VCaP (cell line): ENCODE data around the gene POLD4.

Experiments
- H3K27ac ChIP-seq: fragments of 450-650 bp; 2 replicates; pipeline ENCODE4 v1.5.1; 2017
- TF ChIP-seq, protein P1 (sequence below): fragments of 450-650 bp; conservative IDR thresholded peaks from 2 replicates; pipeline ENCODE4 v1.5.1; 2017; ENCODE audit warnings: mild to moderate bottlenecking, moderate library complexity

The POLD4 gene

GRCh38 chr11:67375320-67376055 lies 22.1 kb upstream of the POLD4 start:
- no peak overlapping the region for H3K27ac ChIP-seq
- TF ChIP-seq, protein P1, sequence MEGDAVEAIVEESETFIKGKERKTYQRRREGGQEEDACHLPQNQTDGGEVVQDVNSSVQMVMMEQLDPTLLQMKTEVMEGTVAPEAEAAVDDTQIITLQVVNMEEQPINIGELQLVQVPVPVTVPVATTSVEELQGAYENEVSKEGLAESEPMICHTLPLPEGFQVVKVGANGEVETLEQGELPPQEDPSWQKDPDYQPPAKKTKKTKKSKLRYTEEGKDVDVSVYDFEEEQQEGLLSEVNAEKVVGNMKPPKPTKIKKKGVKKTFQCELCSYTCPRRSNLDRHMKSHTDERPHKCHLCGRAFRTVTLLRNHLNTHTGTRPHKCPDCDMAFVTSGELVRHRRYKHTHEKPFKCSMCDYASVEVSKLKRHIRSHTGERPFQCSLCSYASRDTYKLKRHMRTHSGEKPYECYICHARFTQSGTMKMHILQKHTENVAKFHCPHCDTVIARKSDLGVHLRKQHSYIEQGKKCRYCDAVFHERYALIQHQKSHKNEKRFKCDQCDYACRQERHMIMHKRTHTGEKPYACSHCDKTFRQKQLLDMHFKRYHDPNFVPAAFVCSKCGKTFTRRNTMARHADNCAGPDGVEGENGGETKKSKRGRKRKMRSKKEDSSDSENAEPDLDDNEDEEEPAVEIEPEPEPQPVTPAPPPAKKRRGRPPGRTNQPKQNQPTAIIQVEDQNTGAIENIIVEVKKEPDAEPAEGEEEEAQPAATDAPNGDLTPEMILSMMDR, result no peak

- TF ChIP-seq, protein P1, result no peak
- H3K27ac ChIP-seq, result peak overlapping the region; percentile 95
Measured at GRCh38 chr11:67374571-67375281, 21.4 kb upstream of the POLD4 start.

- TF ChIP-seq, protein P1, result peak; percentile 99
- peak overlapping the region; percentile 95 for H3K27ac ChIP-seq
Measured at GRCh38 chr11:67373648-67374570, 20.6 kb upstream of the POLD4 start.

DNA sequence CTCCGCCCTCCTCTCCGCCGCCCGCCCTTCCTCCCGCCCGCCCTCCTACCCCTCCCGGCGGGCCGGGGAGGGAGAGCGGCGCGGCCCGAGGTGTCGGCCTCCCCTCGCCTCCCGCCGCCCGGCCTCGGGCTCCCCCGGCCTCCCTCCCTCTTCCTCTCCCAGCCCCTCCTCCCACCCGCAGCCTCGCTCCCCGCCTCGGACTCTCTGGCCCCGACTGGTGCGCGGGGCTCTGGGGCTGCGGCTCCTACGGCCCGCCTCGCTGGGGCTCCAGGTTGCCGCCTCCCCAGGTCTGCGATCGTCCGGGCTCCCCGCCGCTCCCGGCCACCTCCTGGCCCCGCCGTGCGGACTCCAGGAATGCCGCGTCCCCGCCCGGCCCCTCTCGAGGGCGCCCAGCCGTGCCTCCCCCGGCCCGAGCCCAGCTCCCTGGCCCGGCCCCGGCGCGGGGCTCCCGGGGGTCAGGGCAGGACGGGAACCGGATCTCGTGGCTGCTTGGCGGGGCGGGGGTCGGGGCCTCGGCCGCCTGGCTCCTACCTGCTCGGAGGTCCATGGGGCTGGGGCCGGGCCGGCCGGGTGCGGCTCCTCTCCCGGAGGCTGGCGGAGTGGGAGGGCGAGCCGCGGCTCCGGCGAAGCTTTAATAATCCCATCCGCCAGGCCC lies 19.8 kb upstream of the POLD4 start, which contains the start of gene CLCF1:
TSS of gene CLCF1 (minus strand) at position 606 of the 655 bp plus-strand sequence. CDS start at position 547, 59 bp downstream.
- H3K27ac ChIP-seq, result peak within 1 kb of the TSS; percentile 95
- TF ChIP-seq, protein P1, result no peak

DNA sequence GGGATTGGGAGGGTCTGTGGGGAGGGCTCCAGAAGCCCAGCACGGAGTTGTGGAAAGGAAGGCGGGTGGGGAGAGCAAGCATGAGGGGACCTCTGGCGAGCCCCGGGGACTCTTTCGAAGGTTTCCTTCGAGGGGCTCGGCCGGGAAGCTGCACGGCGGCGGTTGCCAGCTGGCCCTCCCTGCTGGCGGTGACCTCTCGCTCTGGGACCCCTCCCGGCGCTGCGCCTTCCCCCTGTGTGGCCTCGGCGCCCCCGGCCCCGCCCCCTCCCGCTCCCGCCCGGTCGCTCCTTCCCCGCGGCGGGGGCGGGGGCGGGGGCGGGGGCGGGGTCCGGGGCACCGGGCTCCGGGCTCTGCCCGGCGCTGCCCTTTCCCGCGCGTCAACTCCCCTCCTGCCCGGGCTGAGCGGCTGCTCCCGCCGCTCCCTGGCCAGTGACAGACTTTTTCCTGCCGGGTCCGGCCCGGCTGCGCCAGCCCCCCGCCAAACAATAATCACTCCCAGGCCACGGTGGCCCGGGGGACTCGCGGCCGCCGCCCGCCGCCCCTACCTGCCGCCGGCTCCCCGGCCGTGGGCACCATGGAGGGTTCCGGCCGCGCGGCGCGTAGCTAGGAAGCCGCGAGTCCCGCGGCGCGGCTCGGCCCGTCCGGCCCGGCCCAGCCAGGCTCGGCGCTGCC lies 19.1 kb upstream of the POLD4 start:
- peak overlapping the region; percentile 95 for H3K27ac ChIP-seq
- TF ChIP-seq, protein P1, result no peak

GRCh38 chr11:67371911-67372320 lies 18.6 kb upstream of the POLD4 start:
- H3K27ac ChIP-seq, result peak overlapping the region; percentile 95
- TF ChIP-seq, protein P1, result no peak
